Activated T-cell treated with anti-CD3 and anti-CD28 coated beads, Interleukin-2, amount 50 U/mL, for 72 hours (primary cell): ENCODE data around the gene PPP1R37. TPM values are rescaled to one million over a fixed set of nuclear protein-coding genes. Genes with fewer than 3 reads are reported as not detected.

ENCODE experiments used
- ATAC-seq, 2 donors: fragments of 150-1000 bp; cut with Tn5 transposase; replicated peaks in 1 of 2; 2 replicates each; pipeline ENCODE4 v1.10.0; 2021; ENCODE audit warnings: moderate library complexity in 2 of 2, mild to moderate bottlenecking in 1 of 2
- DNase-seq, 2 donors: peaks; one replicate each; pipeline ENCODE4 v3.0.0; 2021 to 2022; ENCODE audit warnings: mixed read lengths in 1 of 2
- H3K27ac Mint-ChIP-seq: one replicate; pipeline ENCODE4 v1.8.0; 2022; ENCODE audit warnings: mild to moderate bottlenecking, moderate library complexity, mixed read lengths
- H3K27me3 Mint-ChIP-seq: one replicate; pipeline ENCODE4 v1.8.0; 2022; ENCODE audit warnings: low read depth, mixed read lengths
- H3K36me3 Mint-ChIP-seq, 2 donors: one replicate each; pipeline ENCODE4 v1.8.0; 2022; ENCODE audit warnings: mixed read lengths in 2 of 2, mild to moderate bottlenecking in 1 of 2; ENCODE audit not compliant: insufficient read depth in 2 of 2
- H3K4me1 Mint-ChIP-seq: one replicate; pipeline ENCODE4 v1.8.0; 2022; ENCODE audit warnings: low read depth, mixed read lengths
- H3K4me3 Mint-ChIP-seq, 2 donors: one replicate each; pipeline ENCODE4 v1.8.0; 2022; ENCODE audit warnings: mild to moderate bottlenecking in 2 of 2, mixed read lengths in 2 of 2, moderate library complexity in 2 of 2
- H3K9me3 Mint-ChIP-seq, 2 donors: one replicate each; pipeline ENCODE4 v1.8.0; 2022; ENCODE audit warnings: mixed read lengths in 2 of 2
- total RNA-seq, 2 donors: library from RNA; stranded (reverse); gene quantifications; one replicate each; pipeline ENCODE4 v1.2.3, GENCODE V29; 2022

The PPP1R37 gene
- total RNA-seq, 2 donors from 2014 or later, result 11.8 to 17.3 TPM

DNA sequence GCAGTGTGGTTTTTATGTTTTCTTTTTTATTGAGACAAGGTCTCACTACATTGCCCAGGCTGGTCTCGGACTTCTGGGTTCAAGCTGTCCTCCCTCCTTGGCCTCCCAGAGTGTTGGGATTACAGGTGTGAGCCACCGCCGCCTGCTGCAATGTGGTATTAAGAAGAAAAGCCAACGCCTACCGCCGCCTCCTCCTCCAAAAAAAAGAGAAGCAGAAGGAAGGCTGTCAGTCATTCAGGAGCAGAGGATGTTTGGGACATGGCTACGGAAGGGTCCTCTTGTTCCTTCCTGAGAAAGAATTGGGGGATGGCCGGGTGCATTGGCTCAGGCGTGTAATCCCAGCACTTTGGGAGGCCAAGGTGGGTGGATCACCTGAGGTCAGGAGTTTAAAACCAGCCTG lies 1.2 kb downstream of the PPP1R37 start:
- ATAC-seq, result no peak
- peak overlapping the region; percentile 95 to 96 for H3K4me3 Mint-ChIP-seq
- H3K27ac Mint-ChIP-seq, result peak overlapping the region; percentile 49
- no peak for DNase-seq
- no peaks in the 10 kb centered on the region for H3K9me3 Mint-ChIP-seq
- peaks cover 5 to 6% of the 10 kb centered on the region in 2 donors for H3K36me3 Mint-ChIP-seq
- H3K27me3 Mint-ChIP-seq, result no peaks in the 10 kb centered on the region
- peaks cover 53% of the 10 kb centered on the region for H3K4me1 Mint-ChIP-seq

DNA sequence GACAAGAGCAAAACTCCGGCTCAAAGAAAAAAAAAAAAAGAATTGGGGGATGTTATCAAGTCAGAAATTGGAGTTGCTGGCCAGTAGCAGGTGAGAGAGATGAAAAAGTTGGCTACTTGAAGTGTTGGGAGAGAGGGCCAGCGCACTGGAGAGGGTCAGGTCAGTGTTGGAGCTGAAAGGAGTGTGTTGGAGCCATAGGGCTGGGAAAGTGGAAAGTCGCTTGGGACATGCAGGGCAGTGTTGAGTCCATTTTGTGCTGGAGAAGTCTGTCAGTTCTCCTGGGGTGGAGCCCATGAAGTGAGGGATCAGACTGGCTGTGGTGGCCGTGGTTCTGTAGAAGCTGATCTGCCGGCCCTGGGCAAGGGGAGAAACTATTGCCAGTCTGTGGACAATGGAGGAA lies 1.7 kb downstream of the PPP1R37 start:
- Mint-ChIP-seq H3K27me3 (no peaks in the 10 kb centered on the region), H3K9me3 (no peaks in the 10 kb centered on the region), H3K4me1 (peaks cover 53% of the 10 kb centered on the region), H3K27ac (peak overlapping the region; percentile 82), H3K4me3 (peak overlapping the region; percentile 95 to 96), H3K36me3 (peaks cover 5 to 6% of the 10 kb centered on the region in 2 donors)
- no peak for ATAC-seq
- no peak for DNase-seq

DNA sequence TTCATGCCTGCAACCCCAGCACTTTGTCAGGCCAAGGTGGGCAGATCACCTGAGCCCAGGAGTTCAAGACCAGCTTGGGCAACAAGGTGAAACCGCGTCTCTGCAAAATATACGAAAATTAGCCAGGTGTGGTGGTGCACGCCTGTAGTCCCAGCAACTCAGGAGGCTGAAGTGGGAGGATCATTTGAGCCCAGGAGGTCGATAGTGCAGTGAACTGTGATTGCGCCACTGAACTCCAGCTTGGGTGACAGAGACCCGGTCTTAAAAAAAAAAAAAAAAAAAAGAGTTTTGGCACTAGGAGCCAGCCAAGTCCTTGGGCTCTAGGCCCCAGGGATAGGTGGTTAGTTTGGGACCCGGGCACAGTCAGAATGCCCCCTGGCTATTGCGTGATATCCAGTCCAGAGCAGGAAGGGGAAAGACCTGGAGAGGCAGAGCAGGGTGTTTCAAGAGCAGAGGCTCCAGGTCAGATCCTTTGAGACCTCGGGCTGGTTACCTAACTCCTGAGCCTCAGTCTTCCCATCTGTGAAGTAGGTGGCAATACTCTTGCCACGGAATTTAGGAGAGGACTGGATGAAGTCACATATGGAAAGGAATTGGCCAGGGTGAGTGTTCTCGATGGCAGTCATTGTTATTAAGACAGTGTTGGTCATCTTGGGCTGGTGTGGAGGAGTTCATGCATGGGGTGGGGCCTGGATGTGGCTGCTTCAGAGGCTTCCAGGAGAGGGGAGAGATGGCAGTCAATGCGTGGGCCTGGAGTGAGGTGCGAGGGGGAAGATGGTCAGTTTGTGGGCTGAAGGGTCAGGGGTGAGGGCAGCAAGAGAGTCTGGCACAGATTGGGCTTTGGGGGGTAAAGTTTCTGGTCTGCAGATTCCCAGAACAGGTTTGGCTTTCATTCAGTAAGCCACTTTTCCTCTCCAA lies 2.8 kb downstream of the PPP1R37 start:
- H3K36me3 Mint-ChIP-seq, result peaks cover 5 to 6% of the 10 kb centered on the region in 2 donors
- no peak overlapping the region for H3K4me3 Mint-ChIP-seq
- no peaks in the 10 kb centered on the region for H3K27me3 Mint-ChIP-seq
- ATAC-seq, result no peak
- peaks cover 54% of the 10 kb centered on the region for H3K4me1 Mint-ChIP-seq
- no peak overlapping the region for H3K27ac Mint-ChIP-seq
- H3K9me3 Mint-ChIP-seq, result no peaks in the 10 kb centered on the region
- DNase-seq, result no peak

DNA sequence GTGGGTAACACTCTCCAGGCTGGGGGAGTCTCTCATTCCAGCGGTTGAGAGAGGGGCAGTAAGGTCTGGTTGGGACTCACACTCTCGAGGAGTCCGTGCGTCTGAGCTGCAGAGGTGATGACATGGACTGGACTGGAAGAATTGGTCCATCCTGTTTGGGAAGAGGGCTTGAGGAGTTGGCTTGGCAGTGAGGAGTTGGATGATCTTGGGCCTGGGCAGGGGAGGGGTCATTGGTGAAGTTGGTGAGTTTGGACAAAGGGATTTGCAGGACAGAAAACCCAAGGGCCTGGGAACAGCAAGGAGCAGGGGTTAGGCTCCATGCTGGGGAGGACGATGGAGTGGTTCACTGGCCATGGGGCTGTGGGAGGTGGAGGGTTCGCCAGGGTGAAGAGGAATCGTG lies 3.7 kb downstream of the PPP1R37 start:
- peaks cover 0 to 2% of the 10 kb centered on the region in 2 donors for H3K36me3 Mint-ChIP-seq
- H3K9me3 Mint-ChIP-seq, result no peaks in the 10 kb centered on the region
- no peak for DNase-seq
- ATAC-seq, result no peak
- H3K27me3 Mint-ChIP-seq, result no peaks in the 10 kb centered on the region
- H3K27ac Mint-ChIP-seq, result no peak overlapping the region
- H3K4me1 Mint-ChIP-seq, result peaks cover 53% of the 10 kb centered on the region
- H3K4me3 Mint-ChIP-seq, result no peak overlapping the region

DNA sequence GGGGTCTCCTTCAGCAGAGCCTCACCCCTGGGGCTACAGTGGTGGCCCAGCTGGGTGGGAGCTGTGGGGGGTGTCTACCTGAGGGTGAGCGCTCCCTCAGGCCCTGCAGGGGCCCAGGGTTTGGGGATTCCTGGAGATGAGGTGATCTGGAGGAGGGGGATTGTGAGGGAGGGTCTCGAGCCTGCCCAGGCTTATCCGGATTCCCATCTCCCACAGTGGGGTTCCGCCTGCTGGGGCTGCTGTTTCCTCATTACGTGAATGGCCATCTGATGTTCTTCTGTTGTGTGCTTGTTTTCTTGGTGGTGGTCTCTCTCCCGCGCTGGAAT lies 4.4 kb downstream of the PPP1R37 start:
- peaks cover 55% of the 10 kb centered on the region for H3K4me1 Mint-ChIP-seq

DNA sequence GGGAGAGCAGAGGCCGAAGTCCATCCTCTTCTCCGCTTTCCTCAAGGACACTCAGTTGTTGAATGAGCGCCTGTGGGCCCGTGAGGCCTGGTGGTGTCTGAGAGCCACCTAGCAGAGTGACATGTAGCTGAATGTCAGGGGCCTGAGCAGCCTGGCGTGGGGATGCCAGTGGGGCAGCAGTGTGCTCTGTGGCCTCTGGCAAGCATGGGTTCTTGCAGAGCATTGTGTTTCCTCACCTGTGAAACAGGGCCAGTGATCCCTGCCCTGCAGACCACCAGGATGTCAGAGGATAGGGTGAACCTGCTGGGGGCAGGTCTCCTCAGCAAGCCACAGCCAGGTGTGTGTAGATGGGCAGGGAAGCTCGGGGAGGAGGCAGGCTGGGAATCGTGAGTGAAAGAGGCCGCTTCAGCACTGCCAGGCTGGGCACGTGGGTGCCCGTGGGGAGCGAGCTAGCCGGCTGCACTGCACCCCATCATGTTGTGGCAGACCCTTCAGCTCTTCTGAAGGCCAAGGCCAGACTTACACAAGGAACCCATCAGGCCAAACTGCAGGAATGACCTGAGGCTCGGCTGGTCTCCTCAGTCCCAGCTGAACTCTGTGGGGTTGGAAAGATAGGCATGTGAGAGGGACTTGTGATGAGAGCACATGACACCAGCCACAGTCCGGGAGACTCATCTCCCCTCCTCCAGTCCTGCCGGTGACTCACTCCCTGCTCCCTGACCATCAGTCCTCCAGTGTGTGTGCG lies 5.0 kb downstream of the PPP1R37 start:
- Mint-ChIP-seq H3K4me1 (peaks cover 60% of the 10 kb centered on the region), H3K9me3 (no peaks in the 10 kb centered on the region), H3K4me3 (no peak overlapping the region), H3K27ac (no peak overlapping the region), H3K36me3 (no peaks in the 10 kb centered on the region), H3K27me3 (no peaks in the 10 kb centered on the region)
- ATAC-seq (no peak), DNase-seq (no peak)

More for the DNA sequence above, 4.4 kb downstream of the PPP1R37 start:
- H3K27me3 Mint-ChIP-seq, result no peaks in the 10 kb centered on the region
- no peak for DNase-seq
- peaks cover 0 to 2% of the 10 kb centered on the region in 2 donors for H3K36me3 Mint-ChIP-seq
- H3K9me3 Mint-ChIP-seq, result no peaks in the 10 kb centered on the region
- ATAC-seq, result no peak
- H3K27ac Mint-ChIP-seq, result no peak overlapping the region
- H3K4me3 Mint-ChIP-seq, result no peak overlapping the region

DNA sequence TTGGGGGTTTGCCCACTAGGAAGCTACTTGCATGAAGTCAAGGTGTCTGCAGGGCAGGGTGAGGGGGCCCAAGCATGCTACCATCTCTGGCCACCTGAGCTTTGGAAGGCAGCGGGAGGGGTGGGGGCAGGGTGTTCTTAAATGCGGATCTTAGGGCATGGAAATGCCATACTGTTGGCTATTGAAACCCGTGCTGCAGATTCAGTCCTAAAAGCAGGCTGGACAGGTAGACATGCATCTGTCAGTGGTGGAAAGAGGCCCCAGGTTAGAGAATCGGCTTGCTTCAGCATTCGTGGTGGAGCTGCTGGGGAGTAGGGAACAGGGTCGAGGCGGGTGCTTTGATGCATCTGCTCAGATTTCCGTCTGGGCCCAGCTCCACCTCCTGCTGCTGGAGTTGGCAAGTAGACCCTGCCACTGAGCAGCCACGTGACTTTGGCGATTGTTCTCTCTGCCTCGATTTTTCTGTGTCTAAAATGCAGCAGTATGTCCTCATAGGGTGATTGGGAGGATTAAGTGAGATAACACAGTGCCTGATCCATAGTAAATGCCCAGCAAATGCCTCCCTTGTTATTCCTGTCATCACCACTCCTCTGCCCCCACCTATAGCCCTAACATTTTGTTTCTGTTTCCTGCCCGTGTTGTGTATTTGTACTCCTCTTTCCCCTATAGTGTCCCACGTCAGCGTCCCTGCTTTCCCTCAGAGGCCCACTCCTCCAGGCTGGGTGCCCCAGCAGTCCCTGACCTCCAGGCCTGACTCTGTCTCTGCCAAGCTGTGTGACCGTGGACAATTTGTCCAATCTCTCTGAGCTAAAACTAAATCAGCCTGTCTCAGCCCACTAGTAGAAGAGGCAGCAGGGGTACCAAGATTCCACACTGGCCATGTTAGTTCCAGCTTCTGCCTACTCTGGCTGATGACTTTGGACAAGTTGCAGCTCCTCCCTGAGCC lies 5.8 kb downstream of the PPP1R37 start:
- H3K27me3 Mint-ChIP-seq, result no peaks in the 10 kb centered on the region
- H3K9me3 Mint-ChIP-seq, result no peaks in the 10 kb centered on the region
- no peak overlapping the region for H3K4me3 Mint-ChIP-seq
- peaks cover 62% of the 10 kb centered on the region for H3K4me1 Mint-ChIP-seq
- peak overlapping the region; percentile 76 for H3K27ac Mint-ChIP-seq
- DNase-seq (no peak), ATAC-seq (no peak)
- no peaks in the 10 kb centered on the region for H3K36me3 Mint-ChIP-seq

DNA sequence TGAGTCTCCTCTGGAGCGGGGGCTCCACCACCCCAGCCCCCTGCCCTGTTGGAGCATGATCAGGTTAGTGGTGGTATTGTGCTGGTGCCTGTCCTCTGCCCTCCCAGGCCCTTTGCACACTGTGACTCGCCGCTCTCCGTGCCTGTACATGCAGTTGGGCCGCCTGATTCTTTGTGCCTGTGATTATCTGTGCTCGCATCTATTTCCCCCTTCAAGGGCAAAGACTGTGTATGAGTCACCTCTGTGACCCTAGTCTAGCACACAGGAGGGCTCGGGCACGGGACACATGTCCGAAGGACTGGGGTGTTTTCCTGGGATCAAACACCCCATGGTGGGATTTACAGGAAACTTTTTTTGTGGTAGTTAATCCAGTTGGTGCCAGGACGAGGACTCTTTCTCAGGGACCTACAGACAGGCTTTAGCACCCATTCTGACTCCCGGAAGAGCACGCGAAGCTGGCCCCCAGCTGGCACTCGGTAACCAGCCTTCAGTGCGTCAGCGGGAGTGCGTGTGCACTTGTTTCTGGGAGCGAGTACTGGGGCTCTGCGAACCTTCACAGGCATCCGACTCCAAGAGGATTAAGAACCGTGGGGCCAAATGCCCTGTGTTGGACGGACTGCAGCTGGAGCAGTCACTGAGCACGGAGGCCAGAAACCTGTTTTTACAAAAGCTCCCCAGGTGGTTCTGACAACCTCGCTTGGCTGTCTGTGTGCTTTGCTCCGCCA lies 6.7 kb downstream of the PPP1R37 start:
- no peak overlapping the region for H3K27ac Mint-ChIP-seq
- H3K36me3 Mint-ChIP-seq, result no peaks in the 10 kb centered on the region
- no peak overlapping the region for H3K4me3 Mint-ChIP-seq
- DNase-seq (no peak), ATAC-seq (no peak)
- H3K4me1 Mint-ChIP-seq, result peaks cover 62% of the 10 kb centered on the region
- H3K27me3 Mint-ChIP-seq, result no peaks in the 10 kb centered on the region
- H3K9me3 Mint-ChIP-seq, result no peaks in the 10 kb centered on the region

DNA sequence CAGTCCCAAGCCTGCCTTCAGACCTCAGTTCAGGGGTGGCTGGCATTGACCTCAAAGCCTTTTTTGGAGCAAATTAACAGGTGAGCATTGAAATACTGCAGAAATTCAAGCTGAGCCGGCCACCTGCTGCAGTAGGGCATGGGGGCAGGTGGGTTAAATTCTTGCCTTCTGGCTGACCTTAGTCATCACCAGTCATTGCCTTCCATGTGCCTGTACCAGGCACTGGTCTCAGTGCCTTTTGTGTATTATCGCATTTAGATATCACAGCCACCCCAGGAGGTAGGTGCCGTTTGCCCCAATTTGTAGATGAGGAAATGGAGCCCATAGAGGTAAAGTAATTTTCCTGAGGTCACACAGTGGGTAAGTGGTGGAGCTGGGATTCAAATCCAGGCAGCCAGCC lies 7.2 kb downstream of the PPP1R37 start:
- ATAC-seq (no peak), DNase-seq (no peak)
- H3K4me1 Mint-ChIP-seq, result peaks cover 63% of the 10 kb centered on the region
- no peak overlapping the region for H3K27ac Mint-ChIP-seq
- no peaks in the 10 kb centered on the region for H3K9me3 Mint-ChIP-seq
- no peaks in the 10 kb centered on the region for H3K36me3 Mint-ChIP-seq
- H3K27me3 Mint-ChIP-seq, result no peaks in the 10 kb centered on the region
- no peak overlapping the region for H3K4me3 Mint-ChIP-seq

DNA sequence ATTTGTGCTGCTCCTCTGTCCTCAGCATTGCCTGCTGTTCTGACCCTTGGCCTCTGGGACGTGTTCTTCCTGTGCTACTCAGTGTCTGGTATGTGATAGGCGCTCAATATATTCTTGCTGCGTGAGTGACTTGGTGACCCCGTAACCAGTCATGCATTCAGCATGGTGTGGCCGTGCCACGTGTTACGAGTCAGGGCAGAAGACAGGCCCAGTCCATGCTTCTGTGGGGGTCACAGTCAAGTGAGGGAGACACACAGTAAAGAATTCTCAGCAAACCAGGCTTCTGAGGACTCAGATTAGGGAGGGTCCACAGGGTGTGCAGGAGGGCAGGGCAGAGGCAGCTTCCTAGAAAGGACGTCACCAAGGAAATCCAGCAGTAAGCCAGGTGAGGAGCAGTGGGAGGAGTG lies 7.9 kb downstream of the PPP1R37 start:
- Mint-ChIP-seq H3K36me3 (no peaks in the 10 kb centered on the region), H3K4me3 (no peak overlapping the region), H3K9me3 (no peaks in the 10 kb centered on the region), H3K27ac (no peak overlapping the region), H3K4me1 (peaks cover 65% of the 10 kb centered on the region), H3K27me3 (no peaks in the 10 kb centered on the region)
- ATAC-seq (no peak), DNase-seq (no peak)

DNA sequence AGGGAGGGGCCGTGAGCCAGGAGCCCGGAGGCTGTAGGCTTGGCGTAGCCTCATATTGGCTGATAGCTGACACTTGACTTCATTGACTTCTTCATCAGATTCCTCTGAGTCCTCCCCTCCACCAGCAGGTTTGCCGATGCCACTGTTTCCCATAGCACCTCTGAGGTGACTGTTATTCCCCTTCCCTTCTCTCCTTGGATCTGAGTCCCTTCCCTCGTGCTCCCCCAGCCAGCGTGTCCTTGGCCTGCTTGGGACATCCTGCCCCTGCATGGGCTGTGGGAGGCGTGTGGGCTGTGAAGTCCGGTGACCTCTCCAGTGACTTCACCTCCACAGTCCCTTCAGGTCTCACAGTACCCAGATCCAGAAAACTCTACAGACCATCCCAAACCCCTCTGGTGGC lies 8.8 kb downstream of the PPP1R37 start:
- ATAC-seq (no peak), DNase-seq (no peak)
- H3K36me3 Mint-ChIP-seq, result no peaks in the 10 kb centered on the region
- H3K4me1 Mint-ChIP-seq, result peaks cover 56% of the 10 kb centered on the region
- no peak overlapping the region for H3K4me3 Mint-ChIP-seq
- no peaks in the 10 kb centered on the region for H3K9me3 Mint-ChIP-seq
- H3K27me3 Mint-ChIP-seq, result no peaks in the 10 kb centered on the region
- no peak overlapping the region for H3K27ac Mint-ChIP-seq

DNA sequence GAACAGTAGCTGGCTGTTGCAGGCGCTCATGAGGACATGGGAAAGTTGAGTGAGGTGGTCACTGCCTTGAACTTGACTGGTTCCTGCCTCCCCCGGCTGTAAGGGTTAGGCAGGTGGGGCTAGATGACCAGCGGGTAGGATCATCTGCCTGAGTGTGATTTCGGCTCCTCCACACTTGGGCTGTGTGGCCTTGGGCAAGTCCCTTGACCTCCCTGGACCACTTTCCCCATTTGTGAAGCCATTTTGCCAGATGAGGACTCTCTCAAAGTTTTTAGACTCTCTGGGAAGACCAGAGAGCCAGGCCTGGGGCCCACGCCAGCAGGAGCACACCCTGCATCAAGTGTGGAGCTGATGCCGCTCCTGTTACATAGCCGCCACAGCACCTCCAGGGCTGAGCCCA lies 9.5 kb downstream of the PPP1R37 start:
- Mint-ChIP-seq H3K4me3 (no peak overlapping the region), H3K9me3 (no peaks in the 10 kb centered on the region), H3K4me1 (peaks cover 50% of the 10 kb centered on the region)

More for the DNA sequence above, 9.5 kb downstream of the PPP1R37 start:
- Mint-ChIP-seq H3K27me3 (no peaks in the 10 kb centered on the region), H3K27ac (no peak overlapping the region), H3K36me3 (no peaks in the 10 kb centered on the region)
- DNase-seq, result no peak
- no peak for ATAC-seq
